A549 (cell line): ENCODE measurements around the gene PGM2L1. TPM values are rescaled to one million over a fixed set of nuclear protein-coding genes. Genes with fewer than 3 reads are reported as not detected.

ENCODE experiments used
- ATAC-seq, 2 experiments: fragments of 200-7000 bp in 1 of 2; fragments of >200 bp in 1 of 2; cut with Nextera tagmentation in 1 of 2; cut with Tn5 transposase in 1 of 2; 3 replicates each; pipeline versions ENCODE4 v1.8.0 to v1.9.1; 2018 to 2020; ENCODE audit warnings: mild to moderate bottlenecking in 1 of 2, moderate library complexity in 1 of 2
- CTCF ChIA-PET: fragments of 300-600 bp; sonication (Branson Sonifier 250); formaldehyde crosslinking; extraction: SDS; loops from one replicate; lab custom pipeline; 2021; ENCODE audit warnings: antibody characterized with exemption, inconsistent platforms; lab: Yijun Ruan, JAX
- POLR2A ChIA-PET: fragments of 350-600 bp; formaldehyde crosslinking; extraction: SDS; loops from one replicate; lab custom pipeline; 2021; ENCODE audit warnings: antibody characterized with exemption, inconsistent platforms; lab: Yijun Ruan, JAX
- DNase-seq, 2 experiments: peaks; one replicate each; pipeline versions ENCODE4 v3.0.0 to v3.0.0-alpha.2; 2011 to 2016; ENCODE audit warnings: low read depth in 1 of 2, low spot score in 1 of 2
- FAIRE-seq: peaks from 2 replicates; lab custom pipeline; 2011; peaks lifted over from hg19 to GRCh38; lab: Jason Lieb, UNC
- H3K27ac ChIP-seq, 2 experiments: fragments of >200 bp; sonication (Bioruptor Twin); formaldehyde crosslinking; 3 replicates each; pipeline ENCODE4 v1.5.1; 2016 to 2017
- H3K4me1 ChIP-seq: fragments of >200 bp; sonication (Bioruptor Twin); formaldehyde crosslinking; 3 replicates; pipeline ENCODE4 v1.6.1; 2016
- H3K4me2 ChIP-seq: fragments of >200 bp; sonication (Bioruptor Twin); formaldehyde crosslinking; 3 replicates; pipeline ENCODE4 v1.6.1; 2016
- H3K4me3 ChIP-seq: fragments of >200 bp; sonication (Bioruptor Twin); formaldehyde crosslinking; 3 replicates; pipeline ENCODE4 v1.5.1; 2016
- H3K9me3 ChIP-seq: fragments of >200 bp; sonication (Bioruptor Twin); formaldehyde crosslinking; 3 replicates; pipeline ENCODE4 v1.6.1; 2016
- BCL3 ChIP-seq: fragments of >200 bp; sonication (Bioruptor Twin); formaldehyde crosslinking; IDR thresholded peaks from 3 replicates; pipeline ENCODE4 v1.6.1; 2016
- CEBPB ChIP-seq, 2 experiments: fragments of >200 bp in 1 of 2; sonication (Bioruptor Twin) in 1 of 2; formaldehyde crosslinking in 1 of 2; IDR thresholded peaks; 2 replicates each; pipeline ENCODE4 v1.6.1; 2012 to 2016
- CHD2 ChIP-seq: fragments of 150-350 bp; IDR thresholded peaks from 2 replicates; pipeline ENCODE4 v1.6.1; 2014; ENCODE audit warnings: low read length; ENCODE audit not compliant: partially characterized antibody
- E2F6 ChIP-seq: IDR thresholded peaks from 2 replicates; pipeline ENCODE4 v1.6.1; 2012; ENCODE audit warnings: low read depth, borderline replicate concordance
- EHF ChIP-seq: fragments of 250-450 bp; sonication (Bioruptor Pico); IDR thresholded peaks from 2 replicates; pipeline ENCODE4 v1.5.0; 2020; ENCODE audit warnings: mild to moderate bottlenecking
- EHMT2 ChIP-seq: fragments of 200-600 bp; sonication (generic); IDR thresholded peaks from 2 replicates; pipeline ENCODE4 v1.6.1; 2016; ENCODE audit warnings: antibody characterized with exemption, low read depth, mild to moderate bottlenecking, moderate library complexity
- EP300 ChIP-seq, 2 experiments: fragments of >200 bp; sonication (Bioruptor Twin); formaldehyde crosslinking; IDR thresholded peaks; 2 replicates in 1 of 2; 3 replicates in 1 of 2; pipeline ENCODE4 v1.6.1; 2016 to 2017
- FOSB ChIP-seq: fragments of 250-450 bp; sonication (Bioruptor Pico); IDR thresholded peaks from 2 replicates; pipeline ENCODE4 v1.5.0; 2020; ENCODE audit warnings: mild to moderate bottlenecking, moderate library complexity
- FOXS1 ChIP-seq: fragments of 250-450 bp; sonication (Bioruptor Pico); IDR thresholded peaks from 2 replicates; pipeline ENCODE4 v1.5.0; 2020; ENCODE audit warnings: mild to moderate bottlenecking, moderate library complexity
- GATA3 ChIP-seq: IDR thresholded peaks from 2 replicates; pipeline ENCODE4 v1.6.1; 2012; ENCODE audit warnings: borderline replicate concordance
- HMGXB4 ChIP-seq: fragments of 250-450 bp; sonication (Bioruptor Pico); IDR thresholded peaks from 2 replicates; pipeline ENCODE4 v1.5.0; 2021; ENCODE audit warnings: mild to moderate bottlenecking, moderate library complexity, borderline replicate concordance
- HOXA7 ChIP-seq: fragments of 250-450 bp; sonication (Bioruptor Pico); IDR thresholded peaks from 2 replicates; pipeline ENCODE4 v1.5.0; 2020; ENCODE audit warnings: mild to moderate bottlenecking, moderate library complexity
- HOXB13 ChIP-seq: fragments of 250-450 bp; sonication (Bioruptor Pico); IDR thresholded peaks from 2 replicates; pipeline ENCODE4 v1.5.0; 2020; ENCODE audit warnings: low read depth, mild to moderate bottlenecking, moderate library complexity
- JUN ChIP-seq, 2 experiments: fragments of >200 bp; sonication (Bioruptor Twin); formaldehyde crosslinking; IDR thresholded peaks; 2 replicates in 1 of 2; 3 replicates in 1 of 2; pipeline ENCODE4 v1.6.1; 2016 to 2017
- JUNB ChIP-seq: fragments of >200 bp; sonication (Bioruptor Twin); formaldehyde crosslinking; IDR thresholded peaks from 2 replicates; pipeline ENCODE4 v1.6.1; 2016
- KDM1A ChIP-seq: fragments of 200-600 bp; sonication (generic); IDR thresholded peaks from 2 replicates; pipeline ENCODE4 v1.6.1; 2016; ENCODE audit warnings: low read depth, mild to moderate bottlenecking
- MAZ ChIP-seq: fragments of 150-350 bp; IDR thresholded peaks from 2 replicates; pipeline ENCODE4 v1.6.1; 2014; ENCODE audit warnings: antibody characterized with exemption, low read depth, low read length, borderline replicate concordance
- NFE2L2 ChIP-seq: fragments of 150-350 bp; conservative IDR thresholded peaks from 2 replicates; pipeline ENCODE4 v1.6.1; 2014; ENCODE audit warnings: low read length
- PBX3 ChIP-seq: IDR thresholded peaks from 2 replicates; pipeline ENCODE4 v1.6.1; 2012
- PHF8 ChIP-seq: fragments of 200-600 bp; sonication (generic); IDR thresholded peaks from 2 replicates; pipeline ENCODE4 v1.6.1; 2016; ENCODE audit warnings: low read depth, mild to moderate bottlenecking, antibody characterized with exemption, moderate library complexity, borderline replicate concordance
- POLR2A ChIP-seq: IDR thresholded peaks from 2 replicates; pipeline ENCODE4 v1.6.1; 2012; ENCODE audit warnings: mild to moderate bottlenecking, low read length
- RAD21 ChIP-seq, 2 experiments: fragments of >200 bp in 1 of 2; sonication (Bioruptor Twin) in 1 of 2; formaldehyde crosslinking in 1 of 2; IDR thresholded peaks in 1 of 2; conservative IDR thresholded peaks in 1 of 2; 2 replicates in 1 of 2; 3 replicates in 1 of 2; pipeline ENCODE4 v1.6.1; 2012 to 2018; ENCODE audit warnings: inconsistent platforms in 1 of 2
- RNF2 ChIP-seq: fragments of 200-600 bp; sonication (generic); IDR thresholded peaks from 2 replicates; pipeline ENCODE4 v1.6.1; 2016; ENCODE audit warnings: low read depth, mild to moderate bottlenecking, antibody characterized with exemption, moderate library complexity, borderline replicate concordance
- SMC3 ChIP-seq: fragments of >200 bp; sonication (Bioruptor Twin); formaldehyde crosslinking; IDR thresholded peaks from 3 replicates; pipeline ENCODE4 v1.6.1; 2018; ENCODE audit warnings: inconsistent platforms
- ZFP36 ChIP-seq: fragments of 450-650 bp; IDR thresholded peaks from 2 replicates; pipeline ENCODE4 v1.6.1; 2014; ENCODE audit warnings: borderline replicate concordance; ENCODE audit not compliant: partially characterized antibody
- ZSCAN20 ChIP-seq: fragments of 250-450 bp; sonication (Bioruptor Pico); IDR thresholded peaks from 2 replicates; pipeline ENCODE4 v1.8.0; 2022; ENCODE audit warnings: mild to moderate bottlenecking, moderate library complexity
- WGBS: methylation state at CpG from one replicate; pipeline ENCODE4 v1.1.6; 2017; ENCODE audit errors: missing lambda C conversion rate; 5-methylcytosine and 5-hydroxymethylcytosine counted together
- polyA plus RNA-seq, 4 experiments: library from polyadenylated mRNA; depleted of rRNA in 3 of 4; stranded (reverse); fragments of >200 nt; fragmentation: RNase III in 1 of 4; extraction: RNeasy Plus Mini Kit Qiagen cat#74134 plus additional on column Dnase treatment in 1 of 4; gene quantifications; 2 replicates in 3 of 4; 3 replicates in 1 of 4; pipeline ENCODE4 v1.2.3, GENCODE V29; 2011 to 2017

The PGM2L1 gene
- polyA plus RNA-seq, 2 of the 4 experiments (the other 2 are of a cell fraction) = 21.8 to 23.5 TPM

GRCh38 chr11:74357449-74357848 is 40.8 kb downstream of the PGM2L1 start:
- FAIRE-seq = no peak
- TF ChIP-seq PBX3 = no peak
- no peak for DNase-seq
- H3K4me1 ChIP-seq = no peaks in the 10 kb centered on the region
- ATAC-seq = no peak
- H3K4me3 ChIP-seq = no peak overlapping the region
- ChIA-PET POLR2A (no interaction called here), CTCF (interaction anchor here (0.5 to 2.0 kb wide), 4 partner anchors 10 to 717 kb away, joined by 3 to 5 read pairs (median 4); no protein-coding TSS in a partner anchor)
- H3K4me2 ChIP-seq = no peak overlapping the region
- peaks cover 6% of the 10 kb centered on the region; the same call in 1 of the 3 replicates for H3K9me3 ChIP-seq
- 85% methylated on average over 1 of the region's 1 CpG for WGBS
- no peak overlapping the region for H3K27ac ChIP-seq

- no peak for ATAC-seq
- no peaks in the 10 kb centered on the region for H3K4me1 ChIP-seq
- POLR2A ChIA-PET = no interaction called here
- H3K4me2 ChIP-seq = no peak overlapping the region
- no peak overlapping the region for H3K27ac ChIP-seq
- DNase-seq = no peak
- peaks cover 12% of the 10 kb centered on the region; the same call in 2 of the 3 replicates for H3K9me3 ChIP-seq
- TF ChIP-seq FOXS1 (CRISPR knock-in tag) = no peak
- TF ChIP-seq RNF2 = no peak
- no peak for TF ChIP-seq BCL3
- no peak for TF ChIP-seq RAD21 (conservative IDR thresholded peaks at IDR 0.05 in 1 of 2, IDR thresholded peaks at IDR 0.05 in 1 of 2)
- TF ChIP-seq MAZ = no peak
- TF ChIP-seq FOSB (CRISPR knock-in tag) = no peak
- TF ChIP-seq ZFP36 = no peak
- TF ChIP-seq HMGXB4 (CRISPR knock-in tag) = no peak
- TF ChIP-seq HOXB13 (CRISPR knock-in tag) = no peak
- no peak for FAIRE-seq
- WGBS = 62% methylated on average over 2 of the region's 2 CpGs
- no peak overlapping the region for H3K4me3 ChIP-seq
- CTCF ChIA-PET = interaction anchor here (1.2 to 1.8 kb wide), 3 partner anchors 34 to 97 kb away, joined by 3 to 5 read pairs (median 4); no protein-coding TSS in a partner anchor
These were observed 42.6 kb downstream of the PGM2L1 start for GRCh38 chr11:74355626-74356025.

GRCh38 chr11:74354036-74354435 is 44.2 kb downstream of the PGM2L1 start:
- no peak for FAIRE-seq
- no peak for DNase-seq
- CTCF ChIA-PET = interaction anchor here (0.7 kb wide), 1 partner anchor 26 kb away, joined by 3 read pairs; no protein-coding TSS in a partner anchor
- H3K4me2 ChIP-seq = no peak overlapping the region
- 64% methylated on average over 3 of the region's 3 CpGs for WGBS
- TF ChIP-seq EHMT2 = no peak
- TF ChIP-seq POLR2A = no peak
- no peak for TF ChIP-seq CHD2
- TF ChIP-seq ZSCAN20 (CRISPR knock-in tag) = no peak
- no peak for TF ChIP-seq HOXB13 (CRISPR knock-in tag)
- TF ChIP-seq JUNB = no peak
- TF ChIP-seq CEBPB (IDR thresholded peaks at IDR 0.05) = no peak
- TF ChIP-seq HOXA7 = no peak
- no peak for TF ChIP-seq GATA3
- TF ChIP-seq SMC3 = no peak
- TF ChIP-seq EP300 (IDR thresholded peaks at IDR 0.05) = no peak
- no peak for TF ChIP-seq E2F6
- TF ChIP-seq KDM1A = no peak
- TF ChIP-seq RAD21 (conservative IDR thresholded peaks at IDR 0.05 in 1 of 2, IDR thresholded peaks at IDR 0.05 in 1 of 2) = no peak
- TF ChIP-seq NFE2L2 = no peak
- no peak for TF ChIP-seq JUN (IDR thresholded peaks at IDR 0.05)
- no peak for TF ChIP-seq EHF (CRISPR knock-in tag)
- TF ChIP-seq RNF2 = no peak
- TF ChIP-seq PHF8 = no peak
- H3K4me3 ChIP-seq = no peak overlapping the region
- peaks cover 10% of the 10 kb centered on the region; the same call in 2 of the 3 replicates for H3K9me3 ChIP-seq
- H3K4me1 ChIP-seq = no peaks in the 10 kb centered on the region
- ATAC-seq = no peak
- no peak overlapping the region for H3K27ac ChIP-seq
- POLR2A ChIA-PET = no interaction called here
